Astrocyte (in vitro differentiated cells and primary cell): Measurements from ENCODE around the gene SOX14. TPM values are rescaled to one million over a fixed set of nuclear protein-coding genes. Genes with fewer than 3 reads are reported as not detected.

Experiments used
- DNase-seq: peaks from one replicate; pipeline ENCODE4 v3.0.0-alpha.2; 2010; ENCODE audit warnings: low read depth
- FAIRE-seq: peaks from 2 replicates; lab custom pipeline; 2011; peaks lifted over from hg19 to GRCh38; lab: Jason Lieb, UNC
- H2AFZ ChIP-seq: 2 replicates; pipeline ENCODE4 v1.6.0; 2012; ENCODE audit warnings: low read depth, low read length, inconsistent platforms
- H3K27ac ChIP-seq: 2 replicates; pipeline ENCODE4 v1.5.1; 2011; ENCODE audit warnings: low read depth, low read length, inconsistent platforms
- H3K27me3 ChIP-seq: 2 replicates; pipeline ENCODE4 v1.6.0; 2011; ENCODE audit warnings: low read length, inconsistent platforms; ENCODE audit not compliant: insufficient read depth
- H3K36me3 ChIP-seq: 2 replicates; pipeline ENCODE4 v1.5.1; 2011; ENCODE audit warnings: low read length, inconsistent platforms; ENCODE audit not compliant: insufficient read depth
- H3K4me1 ChIP-seq: 2 replicates; pipeline ENCODE4 v1.5.1; 2011; ENCODE audit warnings: low read length, inconsistent platforms; ENCODE audit not compliant: insufficient read depth
- H3K4me2 ChIP-seq: 2 replicates; pipeline ENCODE4 v1.6.0; 2012; ENCODE audit warnings: low read length, inconsistent platforms
- H3K4me3 ChIP-seq: 2 replicates; pipeline ENCODE4 v1.5.1; 2011; ENCODE audit warnings: low read depth, mild to moderate bottlenecking, low read length, inconsistent platforms; ENCODE audit not compliant: insufficient read depth
- H3K79me2 ChIP-seq: 2 replicates; pipeline ENCODE4 v1.6.0; 2012; ENCODE audit warnings: mild to moderate bottlenecking, low read length, inconsistent platforms; ENCODE audit not compliant: insufficient read depth
- H3K9ac ChIP-seq: 2 replicates; pipeline ENCODE4 v1.6.0; 2012; ENCODE audit warnings: mild to moderate bottlenecking, low read length, inconsistent platforms
- H3K9me3 ChIP-seq: 2 replicates; pipeline ENCODE4 v1.5.1; 2012; ENCODE audit warnings: low read depth, mild to moderate bottlenecking, low read length, inconsistent platforms; ENCODE audit not compliant: insufficient read depth
- H4K20me1 ChIP-seq: 2 replicates; pipeline ENCODE4 v1.6.0; 2012; ENCODE audit warnings: low read length, inconsistent platforms; ENCODE audit not compliant: insufficient read depth
- H3K27ac Mint-ChIP-seq: one replicate; pipeline ENCODE4 v1.8.0; 2021; ENCODE audit warnings: mild to moderate bottlenecking, mixed read lengths; ENCODE audit not compliant: unreplicated experiment
- H3K27me3 Mint-ChIP-seq: one replicate; pipeline ENCODE4 v1.8.0; 2021; ENCODE audit warnings: low read depth, mixed read lengths; ENCODE audit not compliant: unreplicated experiment
- H3K36me3 Mint-ChIP-seq: one replicate; pipeline ENCODE4 v1.8.0; 2021; ENCODE audit warnings: low read depth, mixed read lengths; ENCODE audit not compliant: unreplicated experiment
- H3K4me1 Mint-ChIP-seq: one replicate; pipeline ENCODE4 v1.8.0; 2021; ENCODE audit warnings: low read depth, mixed read lengths; ENCODE audit not compliant: unreplicated experiment
- H3K4me3 Mint-ChIP-seq: one replicate; pipeline ENCODE4 v1.8.0; 2021; ENCODE audit warnings: mild to moderate bottlenecking, moderate library complexity, mixed read lengths; ENCODE audit not compliant: unreplicated experiment
- H3K9me3 Mint-ChIP-seq: one replicate; pipeline ENCODE4 v1.8.0; 2021; ENCODE audit warnings: mild to moderate bottlenecking, mixed read lengths; ENCODE audit not compliant: unreplicated experiment
- EZH2 ChIP-seq: IDR thresholded peaks from 2 replicates; pipeline ENCODE4 v1.6.1; 2012; ENCODE audit warnings: mild to moderate bottlenecking, low read length, inconsistent platforms; ENCODE audit not compliant: insufficient read depth
- total RNA-seq: library from RNA; stranded (reverse); gene quantifications from 2 replicates; pipeline ENCODE4 v1.2.1, GENCODE V29; 2021
- TF ChIP-seq, protein P1 (sequence below): IDR thresholded peaks from 2 replicates; pipeline ENCODE4 v1.5.1; 2011; ENCODE audit warnings: low read depth, mild to moderate bottlenecking, inconsistent platforms, low read length, moderate library complexity; ENCODE audit not compliant: insufficient read depth

SOX14 gene
- total RNA-seq, 1 donor from 2014 or later: 0.09 TPM

GRCh38 chr3:137789236-137789635, 25.1 kb downstream of the SOX14 start:
- Histone ChIP-seq H2AFZ (no peak overlapping the region), H3K36me3 (no peaks in the 10 kb centered on the region), H3K9me3 (no peaks in the 10 kb centered on the region), H3K4me1 (no peaks in the 10 kb centered on the region), H3K4me2 (no peak overlapping the region), H4K20me1 (no peaks in the 10 kb centered on the region), H3K27ac (no peak overlapping the region), H3K79me2 (no peaks in the 10 kb centered on the region), H3K4me3 (no peak overlapping the region), H3K9ac (no peak overlapping the region), H3K27me3 (no peaks in the 10 kb centered on the region)
- H3K36me3 Mint-ChIP-seq: no peaks in the 10 kb centered on the region
- TF ChIP-seq EZH2: no peak
- TF ChIP-seq, protein P1, sequence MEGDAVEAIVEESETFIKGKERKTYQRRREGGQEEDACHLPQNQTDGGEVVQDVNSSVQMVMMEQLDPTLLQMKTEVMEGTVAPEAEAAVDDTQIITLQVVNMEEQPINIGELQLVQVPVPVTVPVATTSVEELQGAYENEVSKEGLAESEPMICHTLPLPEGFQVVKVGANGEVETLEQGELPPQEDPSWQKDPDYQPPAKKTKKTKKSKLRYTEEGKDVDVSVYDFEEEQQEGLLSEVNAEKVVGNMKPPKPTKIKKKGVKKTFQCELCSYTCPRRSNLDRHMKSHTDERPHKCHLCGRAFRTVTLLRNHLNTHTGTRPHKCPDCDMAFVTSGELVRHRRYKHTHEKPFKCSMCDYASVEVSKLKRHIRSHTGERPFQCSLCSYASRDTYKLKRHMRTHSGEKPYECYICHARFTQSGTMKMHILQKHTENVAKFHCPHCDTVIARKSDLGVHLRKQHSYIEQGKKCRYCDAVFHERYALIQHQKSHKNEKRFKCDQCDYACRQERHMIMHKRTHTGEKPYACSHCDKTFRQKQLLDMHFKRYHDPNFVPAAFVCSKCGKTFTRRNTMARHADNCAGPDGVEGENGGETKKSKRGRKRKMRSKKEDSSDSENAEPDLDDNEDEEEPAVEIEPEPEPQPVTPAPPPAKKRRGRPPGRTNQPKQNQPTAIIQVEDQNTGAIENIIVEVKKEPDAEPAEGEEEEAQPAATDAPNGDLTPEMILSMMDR: no peak
- H3K27me3 Mint-ChIP-seq: peaks cover 14% of the 10 kb centered on the region
- FAIRE-seq (no peak), DNase-seq (no peak)
- no peaks in the 10 kb centered on the region for H3K4me1 Mint-ChIP-seq
- H3K4me3 Mint-ChIP-seq: no peak overlapping the region
- no peak overlapping the region for H3K27ac Mint-ChIP-seq
- H3K9me3 Mint-ChIP-seq: no peaks in the 10 kb centered on the region

DNA sequence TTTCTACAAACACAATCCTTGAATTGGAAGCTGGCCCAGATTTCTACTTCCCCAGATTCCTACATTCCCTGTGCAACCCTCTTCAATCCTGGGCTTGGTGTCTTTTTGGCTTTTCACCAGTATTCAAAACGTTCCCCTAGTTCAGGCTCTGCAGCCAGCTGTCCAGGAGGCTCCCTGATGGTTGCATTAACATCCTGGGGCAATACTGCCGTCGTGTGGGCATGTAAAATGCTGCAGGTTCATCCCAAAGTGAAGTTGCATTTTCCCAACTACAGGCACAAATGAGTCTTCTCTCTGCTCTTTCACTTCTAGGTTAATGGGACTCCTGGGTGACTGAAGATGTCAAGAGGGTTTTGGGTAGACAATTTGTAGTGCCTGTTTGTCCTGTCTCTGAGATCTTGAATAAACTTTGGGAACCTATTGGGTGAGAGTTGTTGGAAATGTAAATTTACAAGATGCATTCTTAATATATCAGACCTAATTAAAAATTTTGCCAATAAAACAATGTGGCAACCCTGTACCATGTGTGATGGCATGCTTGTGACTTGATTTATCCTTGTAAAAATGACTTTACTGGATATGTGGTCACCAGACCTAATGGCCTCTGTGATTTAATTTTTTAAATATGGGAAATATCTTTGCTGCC, 28.6 kb downstream of the SOX14 start:
- Histone ChIP-seq H4K20me1 (no peaks in the 10 kb centered on the region), H3K36me3 (no peaks in the 10 kb centered on the region), H3K9ac (no peak overlapping the region), H3K79me2 (no peaks in the 10 kb centered on the region), H3K4me1 (no peaks in the 10 kb centered on the region), H2AFZ (no peak overlapping the region), H3K4me2 (no peak overlapping the region), H3K27me3 (no peaks in the 10 kb centered on the region), H3K9me3 (no peaks in the 10 kb centered on the region), H3K4me3 (no peak overlapping the region), H3K27ac (no peak overlapping the region)
- H3K9me3 Mint-ChIP-seq: no peaks in the 10 kb centered on the region
- FAIRE-seq: no peak
- H3K27ac Mint-ChIP-seq: no peak overlapping the region
- no peak for DNase-seq
- H3K4me3 Mint-ChIP-seq: no peak overlapping the region
- H3K27me3 Mint-ChIP-seq: no peaks in the 10 kb centered on the region
- H3K4me1 Mint-ChIP-seq: no peaks in the 10 kb centered on the region
- TF ChIP-seq, protein P1: peak; percentile 31
- TF ChIP-seq EZH2: no peak
- no peaks in the 10 kb centered on the region for H3K36me3 Mint-ChIP-seq

DNA sequence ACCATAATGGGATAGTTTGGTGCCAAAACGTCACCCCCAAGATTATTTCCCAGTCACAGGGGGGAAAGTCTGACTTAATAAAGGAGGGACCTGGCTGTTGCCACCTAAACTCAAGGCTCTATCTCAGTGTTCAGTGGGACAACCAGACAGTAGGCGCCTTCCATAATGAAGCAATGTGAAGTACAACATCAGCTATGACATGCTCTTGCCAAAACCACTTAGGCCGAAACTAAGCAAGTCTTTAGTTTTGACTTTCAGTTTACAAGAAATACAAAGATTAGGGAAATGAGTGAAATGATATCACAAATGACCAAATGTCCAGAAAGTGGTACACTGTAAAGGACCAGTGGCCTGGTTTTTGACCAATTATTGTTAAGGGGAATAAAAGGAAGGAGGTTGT, 32.9 kb downstream of the SOX14 start:
- no peak for TF ChIP-seq EZH2
- TF ChIP-seq, protein P1: no peak
- Mint-ChIP-seq H3K4me1 (no peaks in the 10 kb centered on the region), H3K9me3 (peaks cover 5% of the 10 kb centered on the region), H3K36me3 (no peaks in the 10 kb centered on the region), H3K27ac (no peak overlapping the region), H3K27me3 (no peaks in the 10 kb centered on the region), H3K4me3 (no peak overlapping the region)
- Histone ChIP-seq H3K9me3 (no peaks in the 10 kb centered on the region), H3K27me3 (no peaks in the 10 kb centered on the region), H3K9ac (no peak overlapping the region), H3K4me2 (no peak overlapping the region), H3K36me3 (no peaks in the 10 kb centered on the region), H4K20me1 (no peaks in the 10 kb centered on the region), H3K4me1 (no peaks in the 10 kb centered on the region), H3K79me2 (no peaks in the 10 kb centered on the region), H2AFZ (no peak overlapping the region), H3K4me3 (no peak overlapping the region), H3K27ac (no peak overlapping the region)
- FAIRE-seq (no peak), DNase-seq (no peak)
